KMS-11 (cell line): ENCODE data around the gene ACOX2.

Experiments
- H2AFZ ChIP-seq: fragments of 200-600 bp; sonication (generic); 2 replicates; pipeline ENCODE4 v1.6.1; 2016; ENCODE audit warnings: antibody characterized with exemption, mixed run types, low read depth
- H3K27ac ChIP-seq: fragments of 200-600 bp; sonication (generic); 2 replicates; pipeline ENCODE4 v1.6.1; 2016; ENCODE audit warnings: mild to moderate bottlenecking, mixed run types
- H3K27me3 ChIP-seq: fragments of 200-600 bp; sonication (generic); 2 replicates; pipeline ENCODE4 v1.6.1; 2017; ENCODE audit warnings: mild to moderate bottlenecking, low read depth, mixed run types, moderate library complexity; ENCODE audit not compliant: insufficient read depth
- H3K36me3 ChIP-seq: fragments of 200-600 bp; sonication (generic); 2 replicates; pipeline ENCODE4 v1.6.1; 2017; ENCODE audit warnings: mild to moderate bottlenecking, mixed run types; ENCODE audit not compliant: insufficient read depth
- H3K4me1 ChIP-seq: fragments of 200-600 bp; sonication (generic); 2 replicates; pipeline ENCODE4 v1.6.1; 2016; ENCODE audit warnings: mild to moderate bottlenecking, low read depth, mixed run types; ENCODE audit not compliant: poor library complexity, severe bottlenecking
- H3K4me2 ChIP-seq: fragments of 200-600 bp; sonication (generic); 2 replicates; pipeline ENCODE4 v1.7.0; 2016; ENCODE audit warnings: mild to moderate bottlenecking, mixed run types
- H3K4me3 ChIP-seq: fragments of 200-600 bp; sonication (generic); IDR thresholded peaks from 2 replicates; pipeline ENCODE4 v1.6.1; 2017; ENCODE audit warnings: low read depth, low read length, mixed read lengths; ENCODE audit not compliant: insufficient read depth
- H3K79me2 ChIP-seq: fragments of 200-600 bp; sonication (generic); 2 replicates; pipeline ENCODE4 v1.6.1; 2016; ENCODE audit warnings: low read depth, mixed run types; ENCODE audit not compliant: insufficient read depth
- H3K9ac ChIP-seq: fragments of 200-600 bp; sonication (generic); 2 replicates; pipeline ENCODE4 v1.6.1; 2016; ENCODE audit warnings: mild to moderate bottlenecking, mixed run types
- H4K20me1 ChIP-seq: fragments of 200-600 bp; sonication (generic); 2 replicates; pipeline ENCODE4 v1.6.1; 2016; ENCODE audit warnings: mild to moderate bottlenecking, mixed run types; ENCODE audit not compliant: insufficient read depth
- TF ChIP-seq, protein P1 (sequence below): fragments of 200-600 bp; sonication (generic); conservative IDR thresholded peaks from 2 replicates; pipeline ENCODE4 v1.6.1; 2017; ENCODE audit warnings: low read depth, mild to moderate bottlenecking, antibody characterized with exemption, low read length, moderate library complexity, mixed read lengths

ACOX2 gene

DNA sequence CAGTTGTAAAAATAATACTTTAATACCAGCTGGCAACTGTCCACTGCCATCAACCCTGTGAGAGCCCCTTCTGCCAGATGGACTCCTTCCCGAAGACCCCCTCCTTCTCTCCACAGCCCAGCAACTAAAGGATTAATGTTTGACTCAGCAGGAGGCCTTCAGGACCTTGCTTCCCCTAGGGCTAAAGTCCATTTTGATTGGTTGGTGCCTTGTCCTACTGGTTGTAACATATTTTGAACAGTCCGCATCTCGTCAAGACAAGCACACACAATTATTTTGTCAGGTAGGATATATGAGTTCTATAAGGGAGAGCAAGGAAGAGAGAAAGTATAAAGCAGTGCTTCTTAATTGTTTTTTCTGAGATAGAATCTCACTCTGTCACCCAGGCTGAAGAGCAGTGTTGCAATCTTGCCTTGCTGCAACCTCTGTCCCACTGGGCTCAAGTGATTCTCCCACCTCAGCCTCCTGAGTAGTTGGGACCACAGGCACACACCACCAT is 18.6 kb downstream of the ACOX2 start:
- Histone ChIP-seq H3K4me3 (no peak overlapping the region), H3K36me3 (no peaks in the 10 kb centered on the region), H3K4me1 (peaks cover 13% of the 10 kb centered on the region), H2AFZ (no peak overlapping the region), H3K79me2 (no peaks in the 10 kb centered on the region), H3K9ac (no peak overlapping the region), H4K20me1 (no peaks in the 10 kb centered on the region), H3K4me2 (no peak overlapping the region), H3K27ac (no peak overlapping the region), H3K27me3 (no peaks in the 10 kb centered on the region)
- TF ChIP-seq, protein P1, sequence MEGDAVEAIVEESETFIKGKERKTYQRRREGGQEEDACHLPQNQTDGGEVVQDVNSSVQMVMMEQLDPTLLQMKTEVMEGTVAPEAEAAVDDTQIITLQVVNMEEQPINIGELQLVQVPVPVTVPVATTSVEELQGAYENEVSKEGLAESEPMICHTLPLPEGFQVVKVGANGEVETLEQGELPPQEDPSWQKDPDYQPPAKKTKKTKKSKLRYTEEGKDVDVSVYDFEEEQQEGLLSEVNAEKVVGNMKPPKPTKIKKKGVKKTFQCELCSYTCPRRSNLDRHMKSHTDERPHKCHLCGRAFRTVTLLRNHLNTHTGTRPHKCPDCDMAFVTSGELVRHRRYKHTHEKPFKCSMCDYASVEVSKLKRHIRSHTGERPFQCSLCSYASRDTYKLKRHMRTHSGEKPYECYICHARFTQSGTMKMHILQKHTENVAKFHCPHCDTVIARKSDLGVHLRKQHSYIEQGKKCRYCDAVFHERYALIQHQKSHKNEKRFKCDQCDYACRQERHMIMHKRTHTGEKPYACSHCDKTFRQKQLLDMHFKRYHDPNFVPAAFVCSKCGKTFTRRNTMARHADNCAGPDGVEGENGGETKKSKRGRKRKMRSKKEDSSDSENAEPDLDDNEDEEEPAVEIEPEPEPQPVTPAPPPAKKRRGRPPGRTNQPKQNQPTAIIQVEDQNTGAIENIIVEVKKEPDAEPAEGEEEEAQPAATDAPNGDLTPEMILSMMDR = no peak

DNA sequence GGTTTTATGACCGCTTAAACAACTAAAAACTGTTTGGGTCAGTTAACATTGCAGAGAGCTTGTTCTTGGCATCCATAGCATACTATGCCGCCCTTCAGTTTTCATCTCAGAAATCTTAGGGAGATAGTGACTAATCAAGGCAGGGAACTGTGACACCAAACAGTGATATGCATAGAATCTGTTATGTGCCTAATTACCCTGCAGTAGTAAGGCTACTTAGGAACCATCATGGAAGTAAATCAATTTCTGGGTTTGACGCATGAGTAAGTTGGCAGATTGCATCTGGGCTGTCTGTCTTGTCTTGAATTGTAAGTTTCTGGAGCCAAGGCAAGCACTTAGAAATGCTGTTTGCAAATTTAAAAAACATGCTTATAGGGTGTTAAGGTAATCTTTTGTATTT is 22.6 kb downstream of the ACOX2 start:
- H3K4me1 ChIP-seq = no peaks in the 10 kb centered on the region
- no peak overlapping the region for H3K4me2 ChIP-seq
- TF ChIP-seq, protein P1 = no peak
- H3K27ac ChIP-seq = no peak overlapping the region
- H3K27me3 ChIP-seq = no peaks in the 10 kb centered on the region
- no peaks in the 10 kb centered on the region for H3K79me2 ChIP-seq
- no peaks in the 10 kb centered on the region for H4K20me1 ChIP-seq
- H2AFZ ChIP-seq = no peak overlapping the region
- H3K9ac ChIP-seq = no peak overlapping the region
- no peak overlapping the region for H3K4me3 ChIP-seq
- H3K36me3 ChIP-seq = no peaks in the 10 kb centered on the region

DNA sequence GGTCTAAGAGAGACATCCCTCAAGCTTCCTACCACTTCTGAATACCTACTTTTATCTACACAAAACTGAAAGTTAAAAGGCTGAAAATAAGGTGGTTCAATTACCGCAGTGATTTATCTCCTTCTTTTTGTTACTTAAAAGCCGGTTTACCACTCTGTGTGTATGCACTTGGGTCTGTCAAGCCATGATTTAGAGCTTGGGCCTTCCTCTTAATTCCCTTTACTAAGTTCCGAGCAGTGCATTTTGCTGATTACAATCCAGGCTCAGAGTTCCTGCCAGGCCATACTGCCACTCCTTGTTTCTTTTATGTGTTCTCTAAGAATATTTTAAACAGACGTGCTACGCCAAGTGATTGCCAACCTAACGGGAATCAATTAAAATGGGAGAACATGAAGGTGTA is 28.6 kb downstream of the ACOX2 start:
- no peak overlapping the region for H2AFZ ChIP-seq
- H3K27me3 ChIP-seq = no peaks in the 10 kb centered on the region
- TF ChIP-seq, protein P1 = no peak
- no peak overlapping the region for H3K9ac ChIP-seq
- no peak overlapping the region for H3K27ac ChIP-seq
- H3K4me2 ChIP-seq = no peak overlapping the region
- H3K4me3 ChIP-seq = no peak overlapping the region
- H3K4me1 ChIP-seq = no peaks in the 10 kb centered on the region
- no peaks in the 10 kb centered on the region for H3K79me2 ChIP-seq
- H3K36me3 ChIP-seq = no peaks in the 10 kb centered on the region
- H4K20me1 ChIP-seq = no peaks in the 10 kb centered on the region

DNA sequence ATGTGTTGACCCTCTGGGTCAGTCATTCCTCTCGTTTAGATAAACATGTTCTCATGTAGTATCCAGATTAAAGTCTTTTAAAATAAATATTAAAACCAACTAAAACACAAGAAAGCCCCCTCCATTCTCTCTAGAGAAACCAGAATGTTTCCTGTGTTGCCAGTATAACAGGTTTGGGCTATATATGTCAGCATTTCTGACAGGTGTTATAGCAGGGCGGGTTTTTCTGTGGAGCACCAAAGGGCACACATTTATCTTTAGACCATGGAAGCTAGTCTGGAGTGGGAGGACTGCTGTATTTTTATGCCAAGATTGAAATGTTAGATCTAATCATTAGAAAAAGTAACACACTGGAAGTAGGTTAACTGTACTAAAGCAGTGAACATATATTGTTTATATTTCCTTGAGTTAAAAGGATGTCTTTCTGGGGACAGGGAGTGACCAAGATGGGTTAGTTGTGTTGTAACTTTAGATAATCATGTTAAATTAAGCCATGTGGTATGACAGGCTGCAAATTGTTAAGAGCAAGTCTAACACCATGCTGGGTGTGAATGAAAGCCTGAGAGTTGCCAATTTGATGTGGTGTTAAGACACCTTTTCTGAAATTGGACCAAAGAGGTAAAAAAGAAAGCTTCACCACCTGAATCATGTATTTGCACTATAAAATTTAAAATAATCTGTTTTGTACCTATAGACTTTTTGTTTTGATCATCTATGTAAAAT is 29.5 kb downstream of the ACOX2 start:
- Histone ChIP-seq H3K4me1 (no peaks in the 10 kb centered on the region), H3K9ac (no peak overlapping the region), H3K4me2 (no peak overlapping the region), H2AFZ (no peak overlapping the region), H3K27ac (no peak overlapping the region), H3K79me2 (no peaks in the 10 kb centered on the region), H3K27me3 (no peaks in the 10 kb centered on the region), H3K36me3 (no peaks in the 10 kb centered on the region), H4K20me1 (no peaks in the 10 kb centered on the region), H3K4me3 (no peak overlapping the region)
- TF ChIP-seq, protein P1 = no peak
